Measurements from ENCODE around the gene COLGALT1. TPM values are rescaled to one million over a fixed set of nuclear protein-coding genes. Genes with fewer than 3 reads are reported as not detected.

COLGALT1 gene
- total and polyA plus RNA-seq, 9 of the 15 experiments (the other 6 are each of a cell fraction or from before 2014, with no cell fraction given): 4.9 to 119 (median 82.6) TPM

- no peak for TF ChIP-seq BRF1 (IDR thresholded peaks at IDR 0.05; ENCODE audit: borderline replicate concordance, extremely low read depth, insufficient read length)
- TF ChIP-seq ATF3 (IDR thresholded peaks at IDR 0.05): no peak
- TF ChIP-seq ATF3 (CRISPR knock-in tag; conservative IDR thresholded peaks at IDR 0.05): no peak
- TF ChIP-seq MLLT1 (IDR thresholded peaks at IDR 0.05): peak in 1 of 2 experiments; percentile 98; a peak in 2 of 4 replicates
- TF ChIP-seq HLTF (IDR thresholded peaks at IDR 0.05): peak; percentile 88
- no peak for TF ChIP-seq THAP7 (CRISPR knock-in tag; IDR thresholded peaks at IDR 0.05)
- no peak for TF ChIP-seq E2F6 (IDR thresholded peaks at IDR 0.05; ENCODE audit: borderline replicate concordance in 1 of 2, extremely low read depth in 1 of 2, insufficient read depth in 1 of 2, insufficient read length in 1 of 2, low read depth in 1 of 2, low read length in 1 of 2, poor library complexity in 1 of 2, severe bottlenecking in 1 of 2)
- peak; percentile 77; the same call in 1 of the 2 replicates for TF ChIP-seq TRIM28 (IDR thresholded peaks at IDR 0.05)
- TF ChIP-seq RAD21 (CRISPR knock-in tag; conservative IDR thresholded peaks at IDR 0.05 in 1 of 2, IDR thresholded peaks at IDR 0.05 in 1 of 2): no peak
- no peak for TF ChIP-seq TFE3 (CRISPR knock-in tag; IDR thresholded peaks at IDR 0.05)
- TF ChIP-seq SNIP1 (IDR thresholded peaks at IDR 0.05; ENCODE audit: low read depth): no peak
- no peak for TF ChIP-seq EZH2 (IDR thresholded peaks at IDR 0.05; ENCODE audit: borderline replicate concordance, low read depth, low read length)
- TF ChIP-seq ZNF589 (CRISPR knock-in tag; IDR thresholded peaks at IDR 0.05; ENCODE audit: low read depth): no peak
- TF ChIP-seq ZNF146 (CRISPR knock-in tag; IDR thresholded peaks at IDR 0.05; ENCODE audit: unreplicated experiment): no peak
- no peak for TF ChIP-seq ZNF778 (CRISPR knock-in tag; IDR thresholded peaks at IDR 0.05)
- TF ChIP-seq ZMIZ1 (IDR thresholded peaks at IDR 0.05; ENCODE audit: low read depth in 2 of 2, low read length in 2 of 2): peak in 1 of 2 experiments; percentile 82; a peak in 2 of 4 replicates
- TF ChIP-seq RBM25 (IDR thresholded peaks at IDR 0.05; ENCODE audit: low read depth, low read length, severe bottlenecking): peak; percentile 50
Observed at GRCh38 chr19:17549085-17549740, 6.2 kb upstream of the COLGALT1 start (continued).

Data from K562 (cell line).